ENCODE data around the gene FHIP2A.
"Not testable (repeated sequence)": the region's sequence is repeated elsewhere in the genome, so short reads cannot be mapped to it uniquely, and the experiment has no call there.

Gene FHIP2A

DNA sequence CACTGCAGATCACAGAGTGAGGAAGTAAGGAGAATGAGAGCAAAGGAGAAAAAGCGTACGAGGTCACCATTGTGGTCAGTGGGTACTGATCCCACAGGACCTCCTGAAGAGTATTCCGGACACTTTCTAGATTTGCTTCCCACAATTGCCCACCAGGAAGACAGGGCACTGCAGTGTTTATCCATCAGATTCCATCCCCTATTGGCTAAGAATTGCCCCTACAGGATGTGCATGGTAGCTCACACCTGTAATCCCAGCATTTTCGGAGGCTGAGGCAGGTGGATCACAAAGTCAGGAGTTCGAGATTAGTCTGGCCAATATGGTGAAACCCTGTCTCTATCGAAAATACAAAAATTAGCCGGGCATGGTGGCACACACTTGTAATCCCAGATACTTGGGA is 5.3 kb upstream of the FHIP2A start:
- no peak for DNase-seq (ENCODE audit: low read depth in 2 of 3, low spot score in 2 of 3)

GRCh38 chr10:114819322-114819721 is 2.3 kb upstream of the FHIP2A start:
- DNase-seq (ENCODE audit: low read depth in 2 of 3, low spot score in 2 of 3), result no peak

DNA sequence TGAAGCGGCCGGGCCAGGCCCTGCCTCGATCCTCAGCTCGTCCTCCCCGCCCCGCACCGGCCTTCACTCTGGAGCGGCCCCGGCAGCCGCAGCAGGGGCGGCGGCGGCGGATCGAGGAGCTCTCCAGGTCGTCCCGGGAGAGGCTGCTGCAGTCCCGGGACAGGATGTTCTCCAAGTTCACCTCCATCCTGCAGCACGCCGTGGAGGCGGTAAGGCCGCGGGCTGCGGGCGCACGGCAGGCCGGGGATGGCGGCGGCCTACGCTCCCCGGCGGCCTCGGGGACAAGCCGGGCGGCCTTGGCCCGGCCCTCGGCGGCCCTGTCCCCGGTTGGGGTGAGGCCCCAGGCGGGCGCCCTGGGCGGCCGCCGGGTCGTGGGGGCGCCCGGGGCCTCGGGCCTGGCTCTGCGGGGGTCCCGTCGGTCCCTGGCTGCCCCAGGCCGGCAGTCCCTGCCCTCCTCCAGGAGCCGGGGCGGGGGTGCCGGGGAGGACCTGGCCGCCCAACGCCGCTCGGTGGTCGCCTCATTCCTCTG is 399 bp downstream of the FHIP2A start:
- peak in 2 of 3 experiments; percentile 4 to 49 for DNase-seq (ENCODE audit: low read depth in 2 of 3, low spot score in 2 of 3)

DNA sequence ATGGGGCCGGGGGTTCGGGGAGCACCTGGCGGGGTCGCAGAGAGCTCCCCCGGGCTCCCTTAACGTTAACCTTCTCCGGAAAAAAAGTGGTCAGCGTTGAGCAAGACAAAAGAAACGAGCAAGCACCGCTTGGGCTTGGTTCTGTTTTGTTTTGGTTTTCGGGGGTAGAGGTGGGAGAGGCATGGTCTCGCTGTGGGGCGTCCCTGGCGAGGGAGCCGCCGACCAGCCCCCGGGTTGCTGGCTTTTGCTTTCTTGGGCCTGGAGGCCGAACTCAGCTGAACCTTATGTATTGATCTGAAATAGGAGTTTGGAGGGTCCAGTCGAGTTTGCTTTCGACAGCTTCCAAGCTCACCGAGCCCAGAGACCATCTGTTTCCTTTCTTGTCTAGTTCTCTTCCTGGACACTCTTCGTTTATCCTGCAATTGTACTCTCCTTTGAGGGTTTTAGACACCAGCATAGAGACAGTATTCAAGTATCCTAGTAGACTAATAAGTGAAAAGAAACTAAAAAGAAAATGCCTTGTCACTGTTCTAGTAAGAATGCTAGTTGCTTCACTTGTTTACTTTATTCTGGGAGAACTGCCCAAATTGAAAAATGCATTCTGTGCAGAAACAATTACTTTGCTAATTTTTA is 980 bp downstream of the FHIP2A start:
- DNase-seq (ENCODE audit: low read depth in 2 of 3, low spot score in 2 of 3), result no peak

GRCh38 chr10:114823077-114823463 is 1.5 kb downstream of the FHIP2A start:
- DNase-seq (ENCODE audit: low read depth in 2 of 3, low spot score in 2 of 3), result no peak

- no peak for DNase-seq (ENCODE audit: low read depth in 2 of 3, low spot score in 2 of 3)
Observed at GRCh38 chr10:114824391-114824790, 2.8 kb downstream of the FHIP2A start.

DNA sequence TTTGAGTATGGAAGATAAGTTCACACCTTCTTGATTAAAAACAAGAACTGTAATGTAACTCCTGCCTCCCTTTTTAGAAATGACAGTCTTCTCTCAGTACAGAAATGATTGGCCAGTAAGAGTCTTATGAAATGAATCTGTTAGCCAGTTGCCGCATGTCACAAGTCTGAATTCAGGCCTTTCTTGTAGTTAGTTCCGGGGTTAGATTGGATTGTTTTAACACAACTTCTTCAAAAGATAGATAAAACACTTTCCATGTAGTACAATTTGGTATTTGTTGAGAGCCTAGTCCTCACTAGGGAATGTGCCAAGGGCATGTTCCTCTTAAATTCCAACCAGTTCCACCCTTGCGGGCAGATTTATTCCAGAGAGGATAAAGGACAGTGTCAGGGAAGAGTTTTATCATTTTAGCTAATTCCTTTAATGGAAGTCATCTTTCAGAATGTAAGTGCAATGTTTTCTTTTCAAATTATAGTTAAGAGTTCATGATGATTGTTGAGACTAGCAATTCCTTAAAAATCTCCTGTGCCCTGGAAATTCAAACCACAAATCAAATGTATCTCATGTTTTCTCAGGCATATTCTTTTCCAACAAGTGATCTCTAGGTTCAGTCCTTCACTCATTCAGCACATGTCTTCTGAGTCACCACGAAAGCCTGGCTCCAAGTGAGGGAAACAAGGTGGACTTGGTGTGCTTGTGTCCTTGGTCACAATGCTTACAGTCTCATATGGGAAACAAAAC is 4.1 kb downstream of the FHIP2A start:
- no peak for DNase-seq (ENCODE audit: low read depth in 2 of 3, low spot score in 2 of 3)

- DNase-seq (ENCODE audit: low read depth in 2 of 3, low spot score in 2 of 3), result no peak
Observed at GRCh38 chr10:114829160-114829909, 7.8 kb downstream of the FHIP2A start.

DNA sequence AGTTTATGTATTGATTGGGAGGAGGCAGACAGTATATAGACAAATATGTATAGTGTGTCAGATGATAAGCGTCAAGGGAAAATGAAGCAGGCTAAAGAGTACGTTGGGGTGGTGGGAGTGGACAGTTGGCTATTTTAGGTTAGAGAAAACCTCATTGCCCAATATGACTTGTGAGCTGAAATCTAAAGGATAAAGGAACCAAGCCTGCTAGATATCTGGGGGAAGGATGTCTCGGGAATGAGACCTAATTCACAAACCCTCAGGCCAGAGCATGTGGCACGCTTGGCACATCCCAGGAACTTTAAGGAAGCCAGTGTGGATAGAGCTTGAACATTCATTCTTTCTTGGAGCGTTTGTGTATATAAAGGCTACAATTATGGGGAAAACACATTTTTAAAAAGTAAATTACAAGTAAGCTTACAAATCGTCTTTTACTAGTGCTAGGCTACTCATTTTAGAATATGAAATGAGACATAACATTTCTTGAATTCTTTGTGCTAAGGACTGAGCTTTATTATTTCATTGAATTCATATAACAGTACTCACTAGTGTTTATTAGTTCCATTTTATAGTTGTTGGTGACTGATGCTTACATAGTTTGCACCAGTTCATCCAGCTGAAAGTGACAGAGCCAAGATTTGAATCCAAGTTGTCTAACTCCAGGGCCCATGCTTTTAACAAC is 9.7 kb downstream of the FHIP2A start:
- no peak for DNase-seq (ENCODE audit: low read depth in 2 of 3, low spot score in 2 of 3)

GRCh38 chr10:114837690-114838089 is 16.1 kb downstream of the FHIP2A start:
- no peak for DNase-seq (ENCODE audit: low read depth in 2 of 3, low spot score in 2 of 3)

GRCh38 chr10:114839901-114840300 is 18.3 kb downstream of the FHIP2A start:
- DNase-seq (ENCODE audit: low read depth in 2 of 3, low spot score in 2 of 3), result no peak

DNA sequence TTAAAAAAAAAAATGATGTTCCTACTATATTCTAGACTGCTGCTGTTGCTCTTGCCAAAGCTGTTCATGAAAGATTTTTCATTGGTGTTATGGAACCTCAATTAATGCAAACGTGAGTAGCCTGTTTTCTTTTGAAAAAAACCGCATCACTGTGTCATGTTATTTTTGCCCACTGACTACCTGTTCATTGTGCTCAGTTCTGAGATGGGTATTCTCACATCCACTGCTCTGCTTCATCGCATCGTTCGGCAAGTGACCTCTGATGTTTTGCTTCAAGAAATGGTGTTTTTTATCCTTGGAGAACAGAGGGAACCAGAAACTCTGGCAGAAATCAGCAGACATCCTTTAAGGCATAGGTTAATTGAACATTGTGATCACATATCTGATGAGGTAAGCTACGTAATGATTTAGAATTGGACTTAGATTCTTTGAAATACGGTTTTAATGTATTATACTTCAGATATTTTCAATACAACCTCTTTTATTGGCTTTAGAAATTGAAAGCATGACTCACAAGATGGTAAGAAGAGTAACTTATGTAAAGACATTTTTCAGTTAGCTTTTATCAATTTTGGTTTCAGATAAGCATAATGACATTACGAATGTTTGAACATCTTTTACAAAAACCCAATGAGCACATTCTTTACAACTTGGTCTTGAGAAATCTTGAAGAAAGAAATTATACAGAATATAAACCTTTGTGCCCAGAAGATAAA is 24.6 kb downstream of the FHIP2A start:
- no peak for DNase-seq (ENCODE audit: low read depth in 2 of 3, low spot score in 2 of 3)

GRCh38 chr10:114847517-114847916 is 25.9 kb downstream of the FHIP2A start:
- DNase-seq (ENCODE audit: low read depth in 2 of 3, low spot score in 2 of 3), result not testable (repeated sequence)

DNA sequence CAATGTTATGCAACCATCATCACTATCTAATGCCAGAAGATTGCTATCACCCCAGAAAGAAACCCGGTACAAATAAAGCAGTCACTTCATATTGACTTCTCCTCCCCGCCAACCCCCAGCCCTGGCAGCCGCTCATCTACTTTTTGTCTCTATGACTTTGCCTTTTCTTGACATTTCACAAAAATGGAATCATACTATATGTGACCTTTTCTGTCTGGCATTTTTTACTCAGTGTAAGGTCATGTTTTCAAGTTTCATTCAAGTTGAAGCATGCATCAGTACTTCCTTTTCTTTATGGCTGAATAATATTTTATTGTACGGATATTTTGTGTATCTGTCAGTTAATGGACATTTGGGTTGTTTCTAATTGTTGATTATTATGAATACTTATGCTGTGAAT is 28.1 kb downstream of the FHIP2A start:
- DNase-seq (ENCODE audit: low read depth in 2 of 3, low spot score in 2 of 3), result no peak

DNA sequence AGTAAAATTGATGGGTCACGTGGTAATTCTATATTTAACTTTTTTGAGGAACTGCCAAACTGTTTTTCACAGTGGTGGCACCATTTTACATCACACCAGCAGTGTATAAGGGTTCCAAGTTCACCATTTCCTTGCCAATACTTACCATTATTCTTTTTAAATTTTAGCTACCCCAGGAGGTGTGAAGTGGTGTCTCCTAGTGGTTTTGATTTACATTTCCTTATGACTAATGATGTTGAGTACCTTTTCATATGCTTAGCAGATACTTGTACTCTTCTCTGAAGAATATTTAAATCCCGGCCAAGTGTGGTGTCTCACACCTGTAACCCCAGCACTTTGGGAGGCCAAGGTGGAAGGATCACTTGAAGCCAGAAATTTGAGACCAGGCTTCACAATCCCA is 28.5 kb downstream of the FHIP2A start:
- no peak for DNase-seq (ENCODE audit: low read depth in 2 of 3, low spot score in 2 of 3)

DNA sequence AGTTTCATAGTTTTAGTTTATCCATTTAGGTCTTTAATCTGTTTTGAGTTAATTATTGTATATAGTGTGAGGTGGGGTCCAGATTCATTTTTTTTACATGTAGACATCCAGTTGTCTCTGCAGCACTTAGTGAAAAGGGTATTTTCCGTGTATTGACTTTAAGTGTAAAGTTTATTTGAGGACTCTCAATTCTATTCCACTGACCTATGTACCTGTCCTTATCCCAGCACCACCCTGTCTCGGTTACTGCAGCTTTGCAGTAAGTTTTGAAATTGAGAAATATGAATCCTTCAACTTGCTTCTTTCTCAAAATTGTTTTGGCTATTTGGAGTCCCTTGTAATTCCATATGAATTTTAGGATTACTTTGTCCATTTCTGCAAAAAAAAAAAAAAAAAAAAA is 29.8 kb downstream of the FHIP2A start:
- no peak for DNase-seq (ENCODE audit: low read depth in 2 of 3, low spot score in 2 of 3)

GRCh38 chr10:114852197-114852596 is 30.6 kb downstream of the FHIP2A start:
- DNase-seq (ENCODE audit: low read depth in 2 of 3, low spot score in 2 of 3), result no peak

DNA sequence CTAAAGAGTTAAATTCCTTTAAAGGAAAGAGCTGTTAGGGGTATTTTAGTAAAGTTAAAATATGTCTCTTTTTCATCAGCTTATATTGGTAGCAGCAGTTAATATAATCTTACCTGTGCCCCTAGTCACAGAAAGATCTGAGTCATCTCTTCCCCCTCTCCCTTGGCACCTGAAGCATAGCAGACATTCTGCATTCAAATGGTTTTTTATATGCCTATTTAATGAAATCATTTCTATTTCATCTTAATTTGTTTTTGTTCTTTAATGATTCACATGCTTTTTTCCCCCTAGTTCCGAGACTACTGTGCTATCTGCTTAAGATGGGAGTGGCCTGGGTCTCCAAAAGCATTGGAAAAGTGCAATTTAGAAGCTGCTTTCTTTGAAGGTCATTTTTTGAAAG is 33.3 kb downstream of the FHIP2A start:
- no peak for DNase-seq (ENCODE audit: low read depth in 2 of 3, low spot score in 2 of 3)

DNA sequence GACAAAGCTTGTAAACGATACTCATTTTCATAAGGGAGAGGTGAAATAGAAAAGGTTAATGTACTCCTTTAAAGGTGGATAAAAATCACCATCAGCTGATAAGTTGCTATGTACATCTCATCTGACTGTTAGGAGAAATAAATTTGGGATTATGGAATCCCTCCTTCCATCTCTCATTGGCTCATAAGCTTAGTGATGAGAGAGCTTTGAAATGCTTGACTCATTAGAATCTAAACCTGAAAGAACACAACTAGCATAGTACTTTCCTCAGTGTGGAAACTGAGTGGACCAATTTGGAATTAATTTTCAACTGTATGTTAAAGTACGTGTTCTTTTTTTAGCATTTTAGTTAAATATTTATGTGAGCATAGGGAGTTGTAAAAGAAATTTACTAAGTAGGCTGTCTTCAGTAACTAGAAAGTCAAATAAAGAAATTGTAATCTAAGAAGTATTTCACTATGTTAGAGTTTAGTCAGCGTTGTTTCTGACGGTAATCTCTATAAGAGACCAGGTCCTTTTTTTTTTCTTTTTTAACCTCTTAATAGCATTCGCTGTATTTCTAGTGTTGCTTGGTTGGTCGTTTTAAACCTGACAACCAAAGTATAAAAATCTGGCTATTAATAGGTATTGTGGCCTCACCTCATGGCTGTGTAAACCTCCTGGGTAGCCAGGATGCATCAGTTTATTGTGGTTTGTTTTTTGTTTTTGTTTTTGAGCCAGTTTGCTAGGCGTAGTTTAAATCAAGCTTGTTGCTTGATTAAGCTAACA is 34.4 kb downstream of the FHIP2A start:
- no peak for DNase-seq (ENCODE audit: low read depth in 2 of 3, low spot score in 2 of 3)

Data from activated CD8-positive, alpha-beta memory T cell treated with anti-CD3 and anti-CD28 coated beads for 48 hours (primary cell).